ENCODE results near the gene CATSPERE. TPM values are rescaled to one million over a fixed set of nuclear protein-coding genes. Genes with fewer than 3 reads are reported as not detected.

The CATSPERE gene
- total and polyA plus RNA-seq, 7 donors = 0.15 to 0.60 (median 0.42) TPM

GRCh38 chr1:244653439-244654107 lies 192.5 kb downstream of the CATSPERE start:
- peak in 2 of 4 donors; percentile 0 to 1 for ATAC-seq
- no peak for DNase-seq
- Histone ChIP-seq H3K4me3 (peak overlapping the region; percentile 98), H3K4me1 (peaks cover 38% of the 10 kb centered on the region), H3K27ac (peak overlapping the region; percentile 99), H3K36me3 (ENCODE audit: insufficient read depth in 1 of 2, low read depth in 1 of 2) (no peaks in the 10 kb centered on the region), H3K27me3 (ENCODE audit: insufficient read depth in 3 of 3, low read length in 2 of 3) (no peaks in the 10 kb centered on the region), H3K9me3 (no peaks in the 10 kb centered on the region)
- WGBS, 3 donors = 1% methylated on average over 29 to 34 of the region's 34 CpGs
- intact Hi-C loops (cut with DNase I) = loop anchor here (5.0 to 10.0 kb wide), 5 partner anchors 51 to 311 kb away; partner anchors contain the start of genes ADSS2 (in 1 of the 2) and CATSPERE (in 1 of the 2)
- TF ChIP-seq, protein P1, sequence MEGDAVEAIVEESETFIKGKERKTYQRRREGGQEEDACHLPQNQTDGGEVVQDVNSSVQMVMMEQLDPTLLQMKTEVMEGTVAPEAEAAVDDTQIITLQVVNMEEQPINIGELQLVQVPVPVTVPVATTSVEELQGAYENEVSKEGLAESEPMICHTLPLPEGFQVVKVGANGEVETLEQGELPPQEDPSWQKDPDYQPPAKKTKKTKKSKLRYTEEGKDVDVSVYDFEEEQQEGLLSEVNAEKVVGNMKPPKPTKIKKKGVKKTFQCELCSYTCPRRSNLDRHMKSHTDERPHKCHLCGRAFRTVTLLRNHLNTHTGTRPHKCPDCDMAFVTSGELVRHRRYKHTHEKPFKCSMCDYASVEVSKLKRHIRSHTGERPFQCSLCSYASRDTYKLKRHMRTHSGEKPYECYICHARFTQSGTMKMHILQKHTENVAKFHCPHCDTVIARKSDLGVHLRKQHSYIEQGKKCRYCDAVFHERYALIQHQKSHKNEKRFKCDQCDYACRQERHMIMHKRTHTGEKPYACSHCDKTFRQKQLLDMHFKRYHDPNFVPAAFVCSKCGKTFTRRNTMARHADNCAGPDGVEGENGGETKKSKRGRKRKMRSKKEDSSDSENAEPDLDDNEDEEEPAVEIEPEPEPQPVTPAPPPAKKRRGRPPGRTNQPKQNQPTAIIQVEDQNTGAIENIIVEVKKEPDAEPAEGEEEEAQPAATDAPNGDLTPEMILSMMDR (IDR thresholded peaks at IDR 0.05) = no peak

- no peaks in the 10 kb centered on the region for H3K36me3 ChIP-seq (ENCODE audit: insufficient read depth in 1 of 2, low read depth in 1 of 2)
- H3K27me3 ChIP-seq (ENCODE audit: insufficient read depth in 3 of 3, low read length in 2 of 3) = no peaks in the 10 kb centered on the region
- 9 to 17% (median 11%) methylated on average over 8 of the region's 8 CpGs for WGBS, 3 donors
- DNase-seq (no peak), ATAC-seq (no peak)
- H3K9me3 ChIP-seq = no peaks in the 10 kb centered on the region
- H3K4me1 ChIP-seq = peaks cover 38% of the 10 kb centered on the region
- TF ChIP-seq, protein P1 (IDR thresholded peaks at IDR 0.05) = no peak
- H3K27ac ChIP-seq = peak overlapping the region; percentile 99
- peak overlapping the region; percentile 98 for H3K4me3 ChIP-seq
- intact Hi-C loops (cut with DNase I) = loop anchor here (5.0 to 10.0 kb wide), 5 partner anchors 52 to 310 kb away; partner anchors contain the start of genes ADSS2 (in 1 of the 2) and CATSPERE (in 1 of the 2)
These were observed 193.3 kb downstream of the CATSPERE start for GRCh38 chr1:244654108-244655038.

GRCh38 chr1:244655186-244655585 lies 194.1 kb downstream of the CATSPERE start:
- H3K4me3 ChIP-seq = peak overlapping the region; percentile 98
- H3K27ac ChIP-seq = no peak overlapping the region
- H3K27me3 ChIP-seq (ENCODE audit: insufficient read depth in 3 of 3, low read length in 2 of 3) = no peaks in the 10 kb centered on the region
- H3K36me3 ChIP-seq (ENCODE audit: insufficient read depth in 1 of 2, low read depth in 1 of 2) = no peaks in the 10 kb centered on the region
- TF ChIP-seq, protein P1 (IDR thresholded peaks at IDR 0.05) = no peak
- no peaks in the 10 kb centered on the region for H3K9me3 ChIP-seq
- DNase-seq (no peak), ATAC-seq (no peak)
- H3K4me1 ChIP-seq = peaks cover 44% of the 10 kb centered on the region
- WGBS, 3 donors = 91 to 98% (median 95%) methylated on average over 1 of the region's 1 CpG
- intact Hi-C loops (cut with DNase I) = loop anchor here in 1 of 2 donors (10.0 kb wide), 1 partner anchor 310 kb away; a partner anchor contains a TSS

GRCh38 chr1:244657421-244657820 lies 196.3 kb downstream of the CATSPERE start:
- H3K4me1 ChIP-seq = peaks cover 44% of the 10 kb centered on the region
- TF ChIP-seq, protein P1 (IDR thresholded peaks at IDR 0.05) = no peak
- H3K27me3 ChIP-seq (ENCODE audit: insufficient read depth in 3 of 3, low read length in 2 of 3) = no peaks in the 10 kb centered on the region
- H3K9me3 ChIP-seq = peaks cover 6% of the 10 kb centered on the region
- H3K4me3 ChIP-seq = no peak overlapping the region
- ATAC-seq = no peak
- intact Hi-C loops (cut with DNase I) = loop anchor here in 1 of 2 donors (10.0 kb wide), 1 partner anchor 307 kb away; a partner anchor contains a TSS
- no peaks in the 10 kb centered on the region for H3K36me3 ChIP-seq (ENCODE audit: insufficient read depth in 1 of 2, low read depth in 1 of 2)
- no peak overlapping the region for H3K27ac ChIP-seq
- 61 to 65% (median 62%) methylated on average over 3 of the region's 3 CpGs for WGBS, 3 donors
- no peak for DNase-seq

Data from psoas muscle (tissue), 8 donors.